HepG2 (cell line): Measurements from ENCODE around the gene CCDC142. TPM values are rescaled to one million over a fixed set of nuclear protein-coding genes. Genes with fewer than 3 reads are reported as not detected.

Source experiments
- AFF4 ChIP-seq: sonication (generic); formaldehyde crosslinking; IDR thresholded peaks from 2 replicates; pipeline ENCODE4 v1.4.0; 2020; ENCODE audit warnings: missing genetic modification reagents
- AHDC1 ChIP-seq: sonication (generic); formaldehyde crosslinking; IDR thresholded peaks from 2 replicates; pipeline ENCODE4 v1.5.1; 2020; ENCODE audit warnings: mild to moderate bottlenecking, missing genetic modification reagents, borderline replicate concordance
- BCL6 ChIP-seq: IDR thresholded peaks from 2 replicates; pipeline ENCODE4 v1.6.1; 2016; ENCODE audit warnings: missing genetic modification reagents, missing compliant biosample characterization
- CREB1 ChIP-seq, 2 experiments: fragments of 450-650 bp in 1 of 2; IDR thresholded peaks; 2 replicates each; pipeline ENCODE4 v1.6.1; 2016 to 2017; ENCODE audit warnings: control low read depth in 1 of 2, mild to moderate bottlenecking in 1 of 2, missing compliant biosample characterization in 1 of 2, missing genetic modification characterization in 1 of 2
- CREM ChIP-seq, 2 experiments: sonication (generic) in 1 of 2; formaldehyde crosslinking in 1 of 2; IDR thresholded peaks; 2 replicates each; pipeline versions ENCODE4 v1.4.0 to v1.6.1; 2016 to 2020; ENCODE audit warnings: antibody characterized with exemption in 1 of 2, mild to moderate bottlenecking in 1 of 2, missing genetic modification reagents in 1 of 2
- ETV5 ChIP-seq: IDR thresholded peaks from 2 replicates; pipeline ENCODE4 v1.6.1; 2018; ENCODE audit warnings: missing biosample characterization, missing genetic modification reagents, inconsistent platforms, borderline replicate concordance
- FOXJ3 ChIP-seq: sonication (generic); formaldehyde crosslinking; IDR thresholded peaks from 2 replicates; pipeline ENCODE4 v1.4.0; 2020; ENCODE audit warnings: missing genetic modification reagents, mild to moderate bottlenecking, borderline replicate concordance
- MAF1 ChIP-seq: sonication (generic); formaldehyde crosslinking; IDR thresholded peaks from 2 replicates; pipeline ENCODE4 v1.5.0; 2020; ENCODE audit warnings: missing genetic modification reagents, borderline replicate concordance
- MXD3 ChIP-seq: IDR thresholded peaks from 2 replicates; pipeline ENCODE4 v1.6.1; 2016; ENCODE audit warnings: mild to moderate bottlenecking, missing biosample characterization, missing genetic modification reagents
- RFXAP ChIP-seq: sonication (generic); formaldehyde crosslinking; IDR thresholded peaks from 2 replicates; pipeline ENCODE4 v1.4.0; 2020; ENCODE audit warnings: missing genetic modification reagents, borderline replicate concordance
- TGIF2 ChIP-seq: IDR thresholded peaks from 2 replicates; pipeline ENCODE4 v1.6.1; 2016; ENCODE audit warnings: control low read depth, missing compliant biosample characterization
- THRA ChIP-seq: sonication (generic); formaldehyde crosslinking; IDR thresholded peaks from 2 replicates; pipeline ENCODE4 v1.4.0; 2020; ENCODE audit warnings: missing genetic modification reagents, borderline replicate concordance
- ZNF121 ChIP-seq: sonication (generic); formaldehyde crosslinking; IDR thresholded peaks from 2 replicates; pipeline ENCODE4 v1.5.0; 2020; ENCODE audit warnings: mild to moderate bottlenecking, missing genetic modification reagents
- ZNF17 ChIP-seq: sonication (generic); formaldehyde crosslinking; IDR thresholded peaks from 2 replicates; pipeline ENCODE4 v1.5.0; 2020; ENCODE audit warnings: mild to moderate bottlenecking, missing genetic modification reagents
- ZNF253 ChIP-seq: sonication (generic); formaldehyde crosslinking; IDR thresholded peaks from 2 replicates; pipeline ENCODE4 v1.8.0; 2022; ENCODE audit warnings: mild to moderate bottlenecking, missing genetic modification reagents, borderline replicate concordance
- ZNF749 ChIP-seq: sonication (generic); formaldehyde crosslinking; IDR thresholded peaks from 2 replicates; pipeline ENCODE4 v1.8.0; 2022; ENCODE audit warnings: mild to moderate bottlenecking, missing genetic modification reagents, moderate library complexity, borderline replicate concordance
- polyA plus RNA-seq, 8 experiments: library from polyadenylated mRNA; depleted of rRNA in 3 of 8; stranded (reverse) in 7 of 8; unstranded in 1 of 8; fragments of >200 nt; fragmentation: Illumina TruSeq in 4 of 8; extraction: Trizol in 4 of 8; gene quantifications; 2 replicates each; pipeline versions ENCODE4 v1.2.1 to v1.2.3, GENCODE V29; 2011 to 2016; ENCODE audit warnings: low read depth in 4 of 8, missing spikeins in 1 of 8, mixed read lengths in 1 of 8; ENCODE audit not compliant: insufficient read depth in 1 of 8
- total RNA-seq, 5 experiments: library from RNA; depleted of rRNA; stranded (reverse); fragments of >200 nt; fragmentation: Illumina TruSeq; extraction: Trizol; gene quantifications; 2 replicates each; pipeline ENCODE4 v1.2.3, GENCODE V29; 2016; ENCODE audit warnings: low read depth in 1 of 5

The CCDC142 gene
- total and polyA plus RNA-seq, 2 of the 13 experiments (the other 11 are each of a cell fraction or from before 2014, with no cell fraction given): 14.7 to 30.4 TPM

- TF ChIP-seq AFF4 (CRISPR knock-in tag) (no peak), ZNF17 (no peak), ZNF121 (CRISPR knock-in tag) (0 out of 2 replicates have a peak, but pooled peaks have one; percentile 6), CREB1 (IDR thresholded peaks at IDR 0.05) (no peak), CREB1 (CRISPR knock-in tag; IDR thresholded peaks at IDR 0.05) (0 out of 2 replicates have a peak, but pooled peaks have one; percentile 46), ZNF749 (peak; percentile 66; the same call in 1 of the 2 replicates), ZNF253 (0 out of 2 replicates have a peak, but pooled peaks have one; percentile 67), BCL6 (CRISPR knock-in tag) (peak; percentile 52; the same call in 1 of the 2 replicates), FOXJ3 (peak; percentile 66; the same call in 1 of the 2 replicates), THRA (CRISPR knock-in tag) (peak; percentile 21; the same call in 1 of the 2 replicates), TGIF2 (CRISPR knock-in tag) (peak; percentile 55; the same call in 1 of the 2 replicates), MAF1 (CRISPR knock-in tag) (no peak), RFXAP (CRISPR knock-in tag) (no peak), MXD3 (CRISPR knock-in tag) (no peak; the same call in 1 of the 2 replicates), ETV5 (CRISPR knock-in tag) (peak; percentile 53; the same call in 1 of the 2 replicates), CREM (IDR thresholded peaks at IDR 0.05) (peak; percentile 70; the same call in 1 of the 2 replicates), CREM (CRISPR knock-in tag; IDR thresholded peaks at IDR 0.05) (no peak), AHDC1 (CRISPR knock-in tag) (peak; percentile 14; the same call in 1 of the 2 replicates)
Measured at GRCh38 chr2:74496997-74497776, 14.4 kb upstream of the CCDC142 start (continued).
